Renal cortical epithelial cell (primary cell): ENCODE data around the gene PRKAR1B. TPM values are rescaled to one million over a fixed set of nuclear protein-coding genes. Genes with fewer than 3 reads are reported as not detected.
A peak's percentile ranks its signal among the peaks of the same experiment; 100 is the strongest.

Experiments used
- DNase-seq: peaks from one replicate; pipeline ENCODE4 v3.0.0-alpha.2; 2011; ENCODE audit warnings: low read depth
- total RNA-seq: library from RNA; depleted of rRNA; stranded (reverse); fragments of >200 nt; gene quantifications from 2 replicates; pipeline ENCODE4 v1.2.3, GENCODE V29; 2014

Gene PRKAR1B
- total RNA-seq, 1 donor from 2014 or later = 35.7 TPM

DNA sequence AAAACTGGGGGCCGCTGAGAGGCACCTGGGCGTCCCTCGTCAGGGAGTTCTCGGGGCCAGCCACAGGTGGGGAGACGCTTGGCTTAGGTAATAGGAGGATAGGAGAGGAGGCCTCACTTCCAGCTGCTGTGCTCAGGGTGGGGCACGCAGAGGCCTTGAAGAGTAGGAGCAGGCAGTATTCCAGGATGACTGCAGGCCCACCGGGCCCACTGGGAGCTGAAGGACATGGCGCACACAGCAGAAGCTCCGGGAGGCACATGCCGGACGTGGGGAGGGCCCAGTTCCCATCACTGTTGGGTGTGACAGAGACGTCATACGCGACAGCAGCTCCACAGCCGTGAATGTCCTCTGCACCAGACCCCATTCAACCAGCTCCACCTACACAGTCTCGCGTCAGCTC, 185.4 kb downstream of the PRKAR1B start:
- no peak for DNase-seq

DNA sequence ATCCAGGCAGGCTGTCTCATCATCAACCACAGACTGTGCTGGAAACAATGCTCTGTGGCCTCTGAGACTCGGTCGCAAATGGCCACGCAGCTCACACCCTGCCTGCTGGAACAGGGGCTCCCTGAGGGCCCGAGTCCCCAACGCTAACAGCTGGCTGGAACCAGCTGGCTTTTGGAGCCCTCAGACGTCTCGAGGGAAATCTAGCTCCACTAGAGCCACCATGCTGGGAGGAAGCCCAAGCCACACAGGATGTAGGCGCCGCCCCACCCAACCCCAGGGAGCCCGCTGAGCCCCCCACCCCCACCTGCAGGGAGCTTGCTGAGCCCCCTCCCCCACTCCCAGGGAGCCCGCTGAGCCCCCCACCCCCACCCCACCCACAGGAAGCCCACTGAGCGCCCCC, 186.1 kb downstream of the PRKAR1B start:
- no peak for DNase-seq

DNA sequence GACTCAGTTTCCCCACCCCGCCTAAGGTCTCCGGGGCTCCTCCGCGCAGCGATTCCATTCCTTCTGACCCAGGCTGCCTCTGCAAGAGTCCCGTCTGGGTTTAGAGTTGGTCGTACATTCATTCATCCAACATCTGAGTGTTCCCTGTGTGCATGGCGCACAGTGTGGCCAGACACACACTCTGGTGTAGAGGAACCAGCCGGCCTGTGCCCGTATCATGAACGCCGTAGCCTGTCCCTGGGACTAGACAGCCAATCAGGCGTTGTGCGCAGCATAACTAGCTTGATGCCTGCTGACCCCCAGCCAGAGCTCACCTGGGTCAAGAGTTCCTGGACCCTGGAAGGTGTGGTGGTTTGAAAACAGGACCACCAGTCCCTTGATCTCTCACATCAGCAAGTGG, 186.5 kb downstream of the PRKAR1B start:
- no peak for DNase-seq

DNA sequence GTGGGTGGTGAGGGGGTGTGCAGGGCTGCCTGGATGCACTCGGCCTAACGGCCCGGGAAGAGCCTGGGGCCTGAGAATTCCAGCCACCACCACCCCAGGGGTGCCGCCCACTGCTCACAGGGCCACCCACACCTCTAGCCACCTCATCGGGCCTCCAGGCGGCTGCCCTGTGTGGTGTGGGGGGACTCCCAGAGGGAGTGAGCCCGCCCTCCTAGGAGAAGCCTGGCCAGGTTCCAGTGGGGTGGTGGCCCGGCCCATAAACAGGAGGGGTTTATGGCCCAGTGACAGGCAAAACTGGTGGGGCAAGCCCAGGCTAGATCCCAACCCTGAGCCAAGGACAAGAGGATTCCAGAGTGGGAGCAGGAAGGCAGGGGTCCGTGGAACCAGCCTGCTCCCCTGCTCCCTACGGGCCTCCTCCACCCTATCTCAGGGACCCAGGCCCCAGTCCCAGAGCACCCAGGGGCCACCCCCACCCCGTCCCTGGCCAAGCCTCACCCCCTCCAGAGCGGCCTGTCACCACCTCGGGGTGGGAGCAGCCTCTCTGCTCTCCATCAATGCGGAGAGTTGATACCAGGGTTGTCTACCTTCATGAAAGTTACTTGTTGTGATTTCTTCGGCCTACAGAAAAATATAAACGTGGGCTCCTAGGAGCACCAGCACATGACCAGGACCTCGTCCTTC, 187.2 kb downstream of the PRKAR1B start:
- peak; percentile 83 for DNase-seq

DNA sequence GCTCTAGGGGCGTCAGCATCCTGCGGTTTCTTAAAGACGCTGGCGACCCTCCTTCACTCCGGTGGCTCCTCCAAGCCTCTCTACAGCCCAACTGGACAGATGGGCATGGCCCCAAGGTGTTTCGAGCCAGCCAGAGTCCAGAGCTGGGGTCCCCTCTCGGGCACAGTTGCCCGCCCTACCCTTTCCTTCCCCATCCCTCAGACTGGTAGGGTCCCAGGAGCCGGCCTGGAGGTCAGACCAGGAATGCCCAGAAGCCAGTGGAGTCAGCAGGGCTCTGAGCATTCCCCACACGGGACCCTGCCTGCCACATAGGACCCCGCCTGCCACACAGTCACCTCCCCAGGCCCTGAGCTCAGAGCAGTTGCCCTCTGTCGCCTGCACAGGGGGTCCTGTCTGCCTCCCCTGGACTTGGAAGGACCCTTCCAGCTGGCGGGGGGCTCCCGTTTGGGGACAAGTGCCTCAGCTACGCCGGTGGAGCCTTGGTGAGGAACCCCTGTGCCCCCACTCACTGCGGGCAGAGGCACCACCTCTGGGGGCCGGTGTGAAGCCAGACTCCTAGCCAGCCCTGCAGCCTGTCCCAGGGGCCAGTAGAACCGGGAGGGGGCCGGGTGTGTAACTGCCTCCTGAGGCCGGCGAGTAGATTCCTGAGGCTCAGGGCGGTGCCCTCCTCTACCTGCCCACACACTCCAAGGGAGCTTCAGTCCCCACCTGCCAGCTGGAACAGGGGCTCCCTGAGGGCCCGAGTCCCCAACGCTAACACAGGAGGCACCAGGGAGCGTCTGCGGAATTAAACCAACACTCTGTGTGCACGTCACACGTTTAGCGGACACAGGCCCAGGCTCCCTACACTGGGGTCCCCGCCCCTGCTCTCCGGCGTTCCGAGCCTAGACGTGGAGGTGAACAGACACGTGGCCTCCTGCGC, 188.1 kb downstream of the PRKAR1B start:
- DNase-seq = no peak

DNA sequence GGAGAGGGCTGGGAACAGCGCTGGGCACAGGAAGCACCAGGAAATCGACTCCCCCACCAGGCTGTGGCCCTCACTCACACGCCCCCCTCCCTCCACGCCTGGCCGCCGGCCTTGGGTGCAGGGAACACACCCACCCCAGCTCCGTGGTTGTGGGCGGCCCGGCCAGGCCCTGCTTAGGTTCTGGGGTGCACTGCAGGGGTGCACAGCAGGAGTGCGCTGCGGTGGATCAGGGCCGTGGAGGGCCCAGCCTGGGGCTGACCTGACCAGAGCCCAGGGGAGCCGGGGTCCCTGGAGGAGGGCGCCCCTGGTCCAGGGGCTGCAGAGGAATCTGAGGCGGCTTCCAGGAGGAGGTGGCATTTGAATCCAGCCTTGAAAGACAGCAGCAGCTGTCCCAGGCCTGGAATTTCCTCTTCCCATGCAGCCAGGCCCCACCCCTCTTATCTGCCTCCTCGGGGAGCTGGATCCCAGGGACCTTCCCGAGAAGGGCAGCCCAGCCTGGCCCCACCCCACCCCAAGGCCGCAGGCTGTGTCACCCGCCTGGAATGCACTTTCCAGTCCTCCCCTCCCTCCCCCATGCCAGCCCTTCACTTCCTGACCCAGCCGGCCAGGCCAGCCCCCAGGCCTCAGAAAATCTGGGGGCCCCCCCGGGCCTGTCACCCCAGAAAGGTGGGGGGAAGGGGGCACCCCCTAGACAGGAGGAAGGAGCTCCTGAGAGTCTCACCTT, 189.0 kb downstream of the PRKAR1B start:
- DNase-seq = peak; percentile 82

DNA sequence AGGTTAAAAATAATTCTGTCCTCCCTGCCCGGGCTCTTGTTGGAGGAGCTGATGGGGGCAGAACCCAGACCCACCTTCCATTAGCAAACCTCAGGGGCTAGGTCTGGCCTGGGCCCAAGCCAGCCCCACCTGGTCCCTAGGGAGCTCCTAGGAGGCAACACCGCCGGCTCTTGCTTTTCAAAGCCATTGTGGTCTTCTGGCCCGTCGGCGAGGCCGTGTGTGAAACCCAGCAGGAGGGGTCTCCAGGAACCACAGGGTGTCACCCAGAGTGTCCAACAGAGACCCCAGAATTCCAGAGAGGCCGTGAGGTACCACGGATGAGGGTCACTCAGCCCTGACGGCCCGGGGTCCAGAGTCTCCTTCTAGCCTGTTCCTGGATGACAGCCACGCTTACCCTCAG, 190.8 kb downstream of the PRKAR1B start:
- no peak for DNase-seq

DNA sequence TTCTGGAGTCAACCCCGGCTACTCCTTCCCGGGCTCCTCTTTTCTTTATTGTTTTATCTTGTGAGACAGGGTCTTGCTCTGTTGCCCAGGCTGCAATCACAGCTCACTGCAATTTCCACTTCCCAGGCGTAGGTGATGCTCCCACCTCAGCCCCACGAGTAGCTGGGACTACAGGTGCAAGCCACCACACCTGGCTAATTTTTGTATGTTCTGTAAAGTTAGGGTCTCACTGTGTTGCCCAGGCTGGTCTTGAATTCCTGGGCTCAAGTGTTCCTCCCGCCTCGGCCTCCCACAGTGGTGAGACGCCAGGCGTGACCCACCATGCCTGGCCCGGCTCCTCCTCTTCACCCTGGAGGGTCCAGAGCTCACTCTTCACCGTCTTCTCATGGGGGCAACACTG, 192.1 kb downstream of the PRKAR1B start:
- no peak for DNase-seq

DNA sequence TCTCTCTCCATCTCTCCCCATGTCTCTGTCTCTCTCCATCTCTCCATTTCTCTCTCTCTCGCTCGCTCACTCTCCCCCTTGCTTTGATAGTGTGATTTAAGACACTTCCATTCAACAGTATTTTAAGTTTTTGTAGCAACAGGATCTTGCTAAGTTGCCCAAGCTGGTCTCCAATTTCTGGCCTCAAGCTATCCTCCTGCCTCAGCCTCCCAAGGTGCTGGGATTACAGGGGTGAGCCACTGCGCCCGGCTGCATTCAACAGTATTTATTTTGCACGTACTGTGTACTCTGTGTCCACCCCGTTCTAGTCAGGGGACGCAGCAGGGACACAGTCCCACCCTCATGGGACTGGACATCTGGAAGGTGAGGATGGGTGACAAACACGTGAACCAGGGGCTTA, 193.0 kb downstream of the PRKAR1B start:
- DNase-seq = no peak

DNA sequence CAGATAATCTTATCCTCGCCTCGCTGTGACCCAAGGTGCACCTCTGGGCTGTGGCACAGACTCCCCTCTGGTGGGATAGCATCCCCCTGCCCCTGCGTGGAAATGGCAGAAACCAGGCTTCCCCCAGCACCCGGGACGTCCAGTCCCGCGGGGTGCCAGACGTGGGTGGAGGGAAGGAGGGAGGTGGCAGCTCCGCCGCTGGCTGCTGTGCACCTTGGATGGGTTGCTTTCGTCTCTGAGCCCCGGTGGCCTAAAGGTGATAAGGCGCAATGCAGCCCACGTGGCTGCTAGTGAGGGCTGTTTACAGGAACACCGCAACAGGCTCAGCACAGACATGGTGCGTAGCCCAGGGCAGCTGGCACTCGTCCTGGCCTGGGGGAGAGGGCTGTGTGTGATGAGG, 193.8 kb downstream of the PRKAR1B start:
- no peak for DNase-seq

- no peak for DNase-seq
These were observed 194.5 kb downstream of the PRKAR1B start for GRCh38 chr7:532379-533143.

DNA sequence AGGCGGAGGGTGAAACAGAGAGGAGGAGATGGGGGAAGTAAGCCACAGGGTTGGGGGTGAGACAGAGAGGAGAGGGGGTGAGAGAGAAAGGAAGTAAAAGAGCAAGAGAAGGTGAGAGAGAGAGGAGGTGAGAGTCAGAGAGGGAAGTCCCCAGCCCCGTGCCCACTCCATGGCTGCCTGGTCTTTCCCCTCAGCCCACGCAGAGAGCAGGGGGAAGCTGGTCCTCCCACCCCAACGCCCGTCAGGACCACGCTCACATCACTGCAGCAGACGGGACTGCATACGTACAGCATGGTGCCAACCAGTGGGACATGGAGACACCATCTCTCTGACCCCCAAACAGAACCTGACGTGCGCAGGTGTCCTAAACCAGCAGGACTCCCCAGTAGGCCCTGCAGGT, 195.3 kb downstream of the PRKAR1B start:
- no peak for DNase-seq

DNA sequence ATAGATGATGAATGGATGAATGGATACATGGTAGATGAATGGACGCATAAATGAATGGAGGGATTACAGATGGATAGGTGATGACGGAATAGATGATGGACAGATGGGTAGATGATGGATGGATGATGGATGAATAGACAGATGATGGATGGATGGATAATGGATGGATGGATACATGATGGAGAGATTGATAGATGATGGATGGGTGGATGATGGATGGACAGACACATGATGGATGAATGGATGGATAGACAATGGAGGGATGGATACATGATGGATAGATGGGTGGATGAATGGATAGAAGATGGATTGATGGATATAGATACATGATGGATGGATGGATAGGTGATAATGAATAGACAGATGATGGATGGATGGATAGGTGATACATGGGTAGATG, 198.6 kb downstream of the PRKAR1B start:
- DNase-seq = no peak

DNA sequence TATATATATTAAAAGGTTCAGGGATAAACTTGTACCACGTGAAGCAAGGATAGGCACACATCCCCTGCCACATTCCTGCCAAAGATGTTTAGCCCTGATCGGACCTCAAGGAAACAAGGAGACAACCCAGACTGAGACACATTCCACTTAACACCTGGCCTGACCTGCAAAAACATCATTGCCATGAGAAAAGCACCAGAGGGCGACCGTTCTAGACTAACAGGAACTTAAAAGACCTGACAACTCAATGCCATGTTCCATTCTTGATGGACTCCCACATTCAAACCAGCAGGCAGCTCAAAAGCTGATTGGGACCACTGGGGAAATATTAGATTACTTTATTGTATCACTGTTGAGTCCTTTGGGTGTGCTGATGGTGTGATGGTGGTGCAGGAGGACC, 199.4 kb downstream of the PRKAR1B start:
- DNase-seq = no peak

DNA sequence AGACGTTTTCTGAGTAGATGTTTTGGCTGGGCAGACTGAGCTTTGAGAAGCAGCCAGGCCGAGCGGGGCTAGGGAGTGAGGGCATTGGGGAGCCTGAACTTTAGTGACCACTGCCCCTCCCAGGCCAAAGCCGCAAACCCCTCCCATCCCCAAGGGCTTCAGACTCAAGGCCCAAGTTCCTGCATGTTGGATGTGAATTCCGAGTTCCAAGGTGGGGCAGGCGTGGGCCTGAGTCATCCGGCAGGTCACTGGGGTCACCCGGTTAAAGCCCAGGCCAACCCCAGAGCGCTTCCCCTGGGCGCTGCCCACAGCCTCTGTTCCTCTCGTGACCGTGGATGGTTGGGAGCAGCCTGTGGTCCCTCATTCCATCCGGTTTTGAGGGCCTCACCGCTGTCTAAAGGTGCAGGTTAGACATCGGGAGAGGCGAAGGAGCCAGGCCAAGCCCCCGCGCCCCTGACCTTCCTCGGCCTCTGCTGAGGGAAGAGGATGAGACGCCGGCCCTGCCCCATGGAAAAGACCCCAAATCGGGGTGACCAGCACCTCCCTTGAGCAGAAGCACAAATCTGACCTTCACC, 200.5 kb downstream of the PRKAR1B start:
- DNase-seq = no peak

GRCh38 chr7:525740-526139, 201.3 kb downstream of the PRKAR1B start:
- no peak for DNase-seq

DNA sequence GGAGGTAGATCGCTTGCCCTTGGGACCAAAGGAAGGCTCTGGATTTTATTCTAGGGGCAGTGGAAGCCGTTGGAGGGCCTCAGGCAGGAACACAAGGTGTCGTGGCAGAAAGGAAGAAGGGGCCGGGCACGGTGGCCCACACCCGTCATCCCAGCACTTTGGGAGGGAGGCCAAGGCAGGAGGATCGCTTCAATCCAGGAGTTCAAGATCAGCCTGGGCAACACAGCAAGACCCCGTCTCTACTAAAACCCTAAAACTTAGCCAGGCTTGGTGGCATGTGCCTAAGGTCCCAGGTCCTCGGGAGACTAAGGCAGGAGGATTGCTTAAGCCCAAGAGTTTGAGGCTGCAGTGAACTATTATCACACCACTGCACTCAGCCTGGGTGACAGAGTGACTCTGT, 202.3 kb downstream of the PRKAR1B start:
- no peak for DNase-seq

GRCh38 chr7:523347-524336, 203.4 kb downstream of the PRKAR1B start:
- DNase-seq = no peak

DNA sequence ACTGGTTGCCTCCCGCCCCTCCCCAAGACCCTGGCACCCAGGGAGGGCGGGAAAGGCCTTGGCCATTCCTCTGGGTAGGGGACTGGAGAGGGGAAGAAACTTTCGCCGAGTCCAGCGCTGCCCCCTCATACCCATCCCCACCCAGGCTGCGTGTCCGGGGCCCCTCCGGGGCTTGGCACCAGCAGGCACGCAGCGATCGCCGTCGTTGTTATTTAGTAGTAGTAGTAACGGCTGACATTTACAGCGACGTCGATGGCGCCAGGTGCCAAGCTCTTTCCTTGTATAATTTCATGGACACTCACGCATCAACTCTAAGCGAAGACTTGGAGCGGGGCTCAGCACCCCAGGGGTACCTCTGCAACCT, 204.1 kb downstream of the PRKAR1B start:
- no peak for DNase-seq
